GM18499 (cell line): ENCODE measurements around the gene IL1R2.

Experiments used
- ATAC-seq: cut with Tn5 transposase; IDR thresholded peaks from one replicate; pipeline ENCODE4 v1.9.1; 2021; ENCODE audit warnings: moderate number of reproducible peaks; ENCODE audit not compliant: insufficient read depth, unreplicated experiment

IL1R2 gene

DNA sequence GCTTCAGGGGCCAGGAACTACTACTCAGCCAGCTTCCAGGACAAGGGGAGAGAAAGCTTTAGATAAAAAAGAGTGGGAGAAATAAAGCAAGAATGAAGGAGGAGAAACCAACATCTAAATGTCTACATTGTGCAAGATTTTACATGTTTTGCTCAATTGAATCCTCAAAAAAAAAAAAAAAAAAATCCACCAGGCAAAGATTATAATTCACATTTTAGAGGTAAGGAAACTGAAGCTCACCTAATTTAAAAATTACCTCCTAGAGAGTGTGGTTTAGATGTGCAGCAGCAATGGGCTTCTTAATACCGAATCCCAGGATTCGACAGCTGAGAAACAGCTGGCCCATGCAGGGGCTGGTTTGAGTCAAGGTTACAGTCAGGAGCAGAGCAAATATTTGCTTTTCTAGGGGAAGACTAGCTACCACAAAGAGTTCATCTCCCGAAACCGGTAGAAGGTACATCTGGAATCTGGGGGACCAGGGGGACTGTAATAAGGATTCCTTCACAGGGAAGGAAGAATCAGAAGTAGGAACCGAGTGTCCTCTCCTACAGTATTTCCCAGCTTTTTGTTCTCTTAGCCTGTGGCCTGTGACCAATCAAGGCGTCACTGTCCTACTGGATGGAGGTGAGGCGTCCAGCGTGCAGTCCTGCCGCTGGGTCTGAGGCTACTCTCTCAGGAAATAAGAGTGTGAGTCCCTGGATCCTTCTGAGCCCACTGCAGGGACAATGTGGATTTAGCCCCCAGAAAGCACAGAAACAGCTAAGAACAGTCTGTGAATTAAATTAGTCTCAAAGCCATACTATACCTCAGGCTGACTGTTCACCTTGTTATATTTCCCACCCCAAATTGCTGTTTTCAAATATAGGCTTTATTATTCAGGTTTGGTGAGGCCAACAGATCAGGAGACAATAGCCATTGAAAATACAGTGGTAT lies 42.3 kb downstream of the IL1R2 start:
- ATAC-seq, result no peak

- no peak for ATAC-seq
Observed at GRCh38 chr2:102034683-102035548, 43.2 kb downstream of the IL1R2 start.

GRCh38 chr2:102037681-102038080 lies 45.9 kb downstream of the IL1R2 start:
- no peak for ATAC-seq

DNA sequence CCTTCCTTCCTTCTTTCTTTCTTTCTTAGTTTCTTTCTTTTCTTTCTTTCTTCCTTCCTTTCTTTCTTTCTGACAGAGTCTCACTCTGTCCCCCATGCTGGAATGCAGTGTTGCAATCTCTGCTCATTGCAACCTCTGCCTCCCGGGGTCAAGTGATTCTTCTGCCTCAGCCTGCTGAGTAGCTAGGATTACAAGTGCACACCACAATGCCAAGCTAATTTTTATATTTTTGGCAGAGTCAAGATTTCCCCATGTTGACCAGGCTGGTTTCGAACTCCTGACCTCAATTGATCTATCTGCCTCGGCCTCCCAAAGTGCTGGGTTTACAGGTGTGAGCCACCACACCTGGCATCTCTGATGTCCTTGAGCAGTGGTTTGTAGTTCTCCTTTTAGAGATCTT lies 48.5 kb downstream of the IL1R2 start:
- ATAC-seq, result no peak

DNA sequence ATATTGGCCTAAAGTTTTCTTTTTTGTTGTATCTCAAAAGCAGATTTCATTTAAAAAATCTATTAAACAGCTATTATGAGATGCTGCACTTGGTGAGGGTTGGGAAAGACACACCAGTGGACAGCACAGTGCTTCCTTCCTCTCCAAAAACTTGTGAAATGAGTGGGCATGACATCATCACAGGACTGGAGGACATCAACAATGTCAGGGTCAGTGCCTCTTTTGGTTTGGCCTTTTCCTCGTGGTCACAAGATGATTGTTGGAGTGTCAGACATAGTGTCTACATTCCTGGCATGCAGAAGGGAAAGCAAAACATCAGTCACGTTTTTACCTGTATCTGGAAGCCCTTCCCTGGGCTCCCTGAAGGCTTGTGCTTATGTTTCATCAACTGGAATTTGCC lies 49.6 kb downstream of the IL1R2 start:
- no peak for ATAC-seq

DNA sequence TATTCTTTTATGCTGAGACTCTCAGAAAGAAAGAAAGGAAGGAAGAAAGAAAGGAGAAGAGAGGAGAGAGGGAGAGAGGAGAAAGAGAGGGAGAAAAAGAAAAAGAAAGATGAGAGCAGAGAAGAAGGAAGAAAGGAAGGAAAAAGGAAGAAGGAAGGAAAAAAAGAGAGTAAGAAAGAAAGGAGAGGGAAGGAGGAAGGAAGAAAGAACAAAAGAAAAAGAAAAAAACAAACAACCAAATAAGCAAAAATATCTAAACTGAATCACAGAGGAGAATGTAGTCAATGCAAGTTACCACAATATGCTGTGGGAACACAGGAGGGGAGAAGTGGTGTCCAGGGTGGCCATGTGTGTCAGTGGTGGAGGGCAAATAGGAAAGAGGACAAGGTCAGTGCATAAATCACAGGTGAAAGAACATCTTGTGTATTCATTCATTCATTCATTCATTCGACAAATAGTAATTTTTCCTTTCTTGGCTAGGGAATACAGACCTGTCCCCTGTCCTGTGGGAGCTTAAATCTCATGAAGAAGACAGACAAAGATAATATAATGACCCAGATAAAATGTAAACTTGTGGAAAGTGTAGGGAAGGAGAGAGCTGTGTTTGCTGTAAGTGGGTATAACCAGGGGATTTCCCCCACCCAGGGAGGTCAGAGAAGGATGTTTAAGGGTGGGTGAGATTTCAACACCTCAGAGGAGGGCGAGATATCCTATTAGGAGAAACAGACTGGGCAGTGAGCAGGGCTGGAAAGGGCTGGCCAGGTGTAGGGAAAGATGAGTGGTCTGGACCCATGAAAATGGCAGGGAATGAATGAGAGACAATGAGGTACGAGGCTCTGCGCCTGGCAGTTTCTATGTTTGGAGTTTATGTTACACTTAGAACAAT lies 50.7 kb downstream of the IL1R2 start:
- no peak for ATAC-seq

GRCh38 chr2:102043560-102043959 lies 51.8 kb downstream of the IL1R2 start:
- ATAC-seq, result no peak

GRCh38 chr2:102044235-102044896 lies 52.6 kb downstream of the IL1R2 start:
- ATAC-seq, result no peak

DNA sequence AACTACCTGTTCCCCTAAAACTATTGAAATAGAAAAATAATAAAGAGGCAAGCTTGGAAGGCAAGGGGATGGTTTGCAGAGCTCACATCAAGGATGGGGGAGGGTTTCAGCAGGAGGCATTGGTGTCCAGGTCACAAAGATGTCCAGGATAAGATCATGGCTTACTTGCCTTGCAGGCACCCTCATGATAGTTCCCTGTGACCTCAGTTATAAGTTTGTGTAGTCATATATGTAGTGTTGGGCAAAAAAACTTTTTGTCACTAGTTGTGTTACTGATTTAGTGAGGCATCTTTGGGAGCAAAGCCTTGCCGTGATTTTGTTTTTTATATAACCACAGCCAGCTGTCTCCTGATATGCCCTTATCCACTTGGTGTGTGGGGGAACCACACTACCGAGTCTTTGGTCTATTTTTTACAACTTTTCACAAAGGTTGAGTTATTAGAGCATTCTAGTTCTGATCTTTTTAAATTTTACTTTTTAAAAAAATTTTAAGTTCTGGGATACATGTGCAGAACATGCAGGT lies 53.3 kb downstream of the IL1R2 start:
- no peak for ATAC-seq

- no peak for ATAC-seq
Observed at GRCh38 chr2:102045697-102046096, 53.9 kb downstream of the IL1R2 start.

GRCh38 chr2:102046135-102046986 lies 54.6 kb downstream of the IL1R2 start:
- ATAC-seq, result no peak

DNA sequence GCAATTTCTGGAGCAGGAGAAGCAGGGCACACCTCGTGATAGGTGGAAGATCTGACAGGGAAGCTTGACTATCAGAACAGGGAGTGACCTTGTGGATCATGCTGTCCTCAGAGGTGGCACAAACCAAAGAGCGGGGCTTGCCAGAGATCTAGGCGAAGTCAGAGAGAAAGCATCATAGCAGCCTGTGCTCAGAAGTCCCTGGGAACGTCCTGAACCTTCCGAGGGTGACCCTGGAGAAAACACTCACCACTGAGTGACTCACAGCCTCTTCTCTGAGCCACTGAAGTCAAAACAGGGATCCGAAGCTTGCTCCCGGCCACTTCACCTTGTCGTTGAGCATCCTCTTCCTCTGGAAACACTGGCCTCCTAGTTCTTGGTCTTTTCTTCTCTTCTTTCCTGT lies 56.7 kb downstream of the IL1R2 start:
- no peak for ATAC-seq

GRCh38 chr2:102049756-102050443 lies 58.1 kb downstream of the IL1R2 start:
- no peak for ATAC-seq

GRCh38 chr2:102050854-102051391 lies 59.2 kb downstream of the IL1R2 start:
- no peak for ATAC-seq

DNA sequence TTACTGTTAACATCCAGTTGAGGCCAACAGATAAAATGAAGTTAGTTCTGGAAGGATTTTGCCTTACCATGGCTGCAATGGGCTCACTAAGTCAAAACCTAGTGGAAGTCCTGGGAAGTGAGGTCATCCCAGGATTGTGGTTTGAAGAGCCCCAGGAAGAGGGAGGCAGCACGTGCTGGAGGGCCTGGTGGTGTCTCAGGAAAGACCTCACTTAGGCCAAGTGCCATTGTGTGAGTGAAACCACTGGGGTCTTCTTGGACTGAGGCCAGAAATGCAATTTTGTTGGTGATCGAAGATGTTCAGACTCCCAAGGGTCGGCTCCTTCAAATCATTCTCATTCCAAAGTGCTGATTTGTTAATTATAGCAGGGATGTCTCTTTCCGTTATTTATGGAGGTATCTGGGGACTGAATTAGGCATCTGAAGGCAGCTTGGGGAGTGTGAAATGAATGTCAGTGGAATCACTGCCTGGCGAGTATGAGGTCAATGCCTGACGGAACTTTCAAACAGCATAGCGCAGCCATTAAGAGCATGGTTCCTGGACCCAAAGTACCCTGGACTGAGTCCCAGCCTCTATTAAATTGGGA lies 60.0 kb downstream of the IL1R2 start:
- no peak for ATAC-seq

DNA sequence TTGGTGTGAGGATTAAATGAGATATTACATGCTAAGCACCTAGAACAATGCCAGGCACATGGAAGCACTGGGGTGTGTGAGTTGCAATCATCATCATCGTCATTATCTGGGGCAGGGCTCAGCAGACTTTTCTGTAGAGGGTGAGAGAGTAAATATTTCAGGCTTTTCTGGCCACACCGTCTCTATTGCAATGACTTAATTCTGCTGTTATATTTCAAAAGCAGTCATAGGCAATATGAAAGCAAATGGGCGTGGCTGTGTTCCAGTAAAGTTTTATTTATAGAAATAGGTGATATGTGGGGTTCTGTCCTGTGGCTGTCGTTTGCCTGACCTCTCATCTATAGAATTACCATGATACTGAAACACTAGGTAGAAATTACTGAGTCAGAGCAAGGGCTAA lies 60.6 kb downstream of the IL1R2 start:
- no peak for ATAC-seq

- no peak for ATAC-seq
Observed at GRCh38 chr2:102053096-102053495, 61.3 kb downstream of the IL1R2 start.
